ENCODE results near the gene FIGN.

DNA sequence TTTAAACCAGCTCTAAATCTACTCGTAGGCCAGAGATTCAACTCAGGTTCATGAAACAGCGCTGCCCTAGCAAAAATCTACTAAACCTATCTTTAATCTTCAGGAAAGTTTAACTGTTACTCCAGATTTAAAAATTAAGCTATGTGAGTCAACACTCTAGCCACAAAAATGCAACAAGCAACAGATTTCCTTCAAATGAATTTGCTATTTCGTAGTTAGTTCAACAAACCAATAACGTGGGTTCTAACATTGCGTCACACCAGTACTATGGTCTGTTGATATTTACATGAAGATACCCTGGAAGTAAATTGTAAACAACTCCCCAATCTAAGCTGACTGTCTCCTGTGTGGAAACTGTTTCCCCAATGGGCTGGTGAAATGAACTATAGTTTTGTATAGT lies 71.2 kb downstream of the FIGN start:
- TF ChIP-seq, protein P1, sequence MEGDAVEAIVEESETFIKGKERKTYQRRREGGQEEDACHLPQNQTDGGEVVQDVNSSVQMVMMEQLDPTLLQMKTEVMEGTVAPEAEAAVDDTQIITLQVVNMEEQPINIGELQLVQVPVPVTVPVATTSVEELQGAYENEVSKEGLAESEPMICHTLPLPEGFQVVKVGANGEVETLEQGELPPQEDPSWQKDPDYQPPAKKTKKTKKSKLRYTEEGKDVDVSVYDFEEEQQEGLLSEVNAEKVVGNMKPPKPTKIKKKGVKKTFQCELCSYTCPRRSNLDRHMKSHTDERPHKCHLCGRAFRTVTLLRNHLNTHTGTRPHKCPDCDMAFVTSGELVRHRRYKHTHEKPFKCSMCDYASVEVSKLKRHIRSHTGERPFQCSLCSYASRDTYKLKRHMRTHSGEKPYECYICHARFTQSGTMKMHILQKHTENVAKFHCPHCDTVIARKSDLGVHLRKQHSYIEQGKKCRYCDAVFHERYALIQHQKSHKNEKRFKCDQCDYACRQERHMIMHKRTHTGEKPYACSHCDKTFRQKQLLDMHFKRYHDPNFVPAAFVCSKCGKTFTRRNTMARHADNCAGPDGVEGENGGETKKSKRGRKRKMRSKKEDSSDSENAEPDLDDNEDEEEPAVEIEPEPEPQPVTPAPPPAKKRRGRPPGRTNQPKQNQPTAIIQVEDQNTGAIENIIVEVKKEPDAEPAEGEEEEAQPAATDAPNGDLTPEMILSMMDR (conservative IDR thresholded peaks at IDR 0.05 in 1 of 2, IDR thresholded peaks at IDR 0.05 in 1 of 2; ENCODE audit: low read depth in 1 of 2, low read length in 2 of 2) = no peak
- TF ChIP-seq EZH2 (IDR thresholded peaks at IDR 0.05; ENCODE audit: low read length, missing control alignments) = no peak

Data from fibroblast of lung (primary cell).